NT2/D1 (cell line): ENCODE results near the gene FBXW7.

Source experiments
- DNase-seq: peaks from one replicate; pipeline ENCODE4 v3.0.0-alpha.2; 2011; ENCODE audit warnings: low read depth, low spot score
- H3K27me3 ChIP-seq: 2 replicates; pipeline ENCODE4 v1.6.0; 2011; ENCODE audit warnings: mild to moderate bottlenecking; ENCODE audit not compliant: insufficient read length, insufficient read depth
- H3K36me3 ChIP-seq: 2 replicates; pipeline ENCODE4 v1.6.1; 2011; ENCODE audit warnings: mild to moderate bottlenecking, low read length, mixed read lengths; ENCODE audit not compliant: insufficient read depth, insufficient read length
- H3K4me1 ChIP-seq: 2 replicates; pipeline ENCODE4 v1.5.1; 2011; ENCODE audit not compliant: insufficient read depth, insufficient read length
- H3K4me3 ChIP-seq: 2 replicates; pipeline ENCODE4 v1.5.1; 2011; ENCODE audit warnings: low read depth; ENCODE audit not compliant: insufficient read length
- H3K9ac ChIP-seq: 2 replicates; pipeline ENCODE4 v1.6.0; 2011; ENCODE audit warnings: low read depth; ENCODE audit not compliant: insufficient read length
- H3K9me3 ChIP-seq: 2 replicates; pipeline ENCODE4 v1.5.1; 2011; ENCODE audit warnings: mild to moderate bottlenecking, low read length; ENCODE audit not compliant: insufficient read depth
- SUZ12 ChIP-seq: IDR thresholded peaks from 2 replicates; pipeline ENCODE4 v1.6.1; 2011; ENCODE audit not compliant: insufficient read length, insufficient read depth; ENCODE audit errors: extremely low read depth
- YY1 ChIP-seq: IDR thresholded peaks from 2 replicates; pipeline ENCODE4 v1.6.1; 2011; ENCODE audit not compliant: insufficient read length, insufficient read depth
- ZNF274 ChIP-seq: IDR thresholded peaks from 2 replicates; pipeline ENCODE4 v1.6.1; 2011; ENCODE audit warnings: mild to moderate bottlenecking, low read depth, low read length

Gene FBXW7

DNA sequence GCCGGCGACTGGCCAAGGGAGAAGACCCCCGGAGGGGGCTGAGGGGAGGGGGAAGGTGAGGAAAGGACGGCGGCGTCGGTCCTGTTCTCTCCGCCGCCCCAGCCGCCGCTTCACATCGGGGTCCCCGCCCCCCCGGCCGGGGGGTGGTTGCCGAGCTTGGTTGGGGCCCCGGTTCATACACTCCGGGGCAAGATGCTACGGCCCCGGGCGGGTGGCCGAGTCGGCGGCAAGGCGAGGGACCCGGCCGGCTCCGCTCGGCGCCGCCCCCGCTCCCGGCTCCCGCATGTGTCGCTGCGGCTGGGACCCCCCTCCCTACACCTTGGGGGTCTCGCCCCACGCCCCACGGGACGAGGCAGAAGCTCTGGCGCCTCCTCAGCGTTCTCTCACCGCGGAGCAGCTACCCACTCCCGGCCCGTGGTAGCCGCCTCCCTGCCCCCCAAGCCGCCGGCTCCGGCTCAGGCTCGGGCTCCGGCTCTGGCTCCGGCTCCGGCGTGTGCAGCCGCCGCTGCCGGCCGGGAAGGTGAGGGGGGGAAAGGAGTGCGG, 461 bp downstream of the FBXW7 start:
- TF ChIP-seq ZNF274 (no peak), SUZ12 (no peak), YY1 (no peak)
- H3K36me3 ChIP-seq, result peaks cover 23% of the 10 kb centered on the region
- DNase-seq, result no peak
- H3K4me3 ChIP-seq, result peak overlapping the region; percentile 96
- H3K9me3 ChIP-seq, result peaks cover 9% of the 10 kb centered on the region; the same call in 1 of the 2 replicates
- peak overlapping the region; percentile 85 for H3K9ac ChIP-seq
- H3K27me3 ChIP-seq, result no peaks in the 10 kb centered on the region
- H3K4me1 ChIP-seq, result no peaks in the 10 kb centered on the region

DNA sequence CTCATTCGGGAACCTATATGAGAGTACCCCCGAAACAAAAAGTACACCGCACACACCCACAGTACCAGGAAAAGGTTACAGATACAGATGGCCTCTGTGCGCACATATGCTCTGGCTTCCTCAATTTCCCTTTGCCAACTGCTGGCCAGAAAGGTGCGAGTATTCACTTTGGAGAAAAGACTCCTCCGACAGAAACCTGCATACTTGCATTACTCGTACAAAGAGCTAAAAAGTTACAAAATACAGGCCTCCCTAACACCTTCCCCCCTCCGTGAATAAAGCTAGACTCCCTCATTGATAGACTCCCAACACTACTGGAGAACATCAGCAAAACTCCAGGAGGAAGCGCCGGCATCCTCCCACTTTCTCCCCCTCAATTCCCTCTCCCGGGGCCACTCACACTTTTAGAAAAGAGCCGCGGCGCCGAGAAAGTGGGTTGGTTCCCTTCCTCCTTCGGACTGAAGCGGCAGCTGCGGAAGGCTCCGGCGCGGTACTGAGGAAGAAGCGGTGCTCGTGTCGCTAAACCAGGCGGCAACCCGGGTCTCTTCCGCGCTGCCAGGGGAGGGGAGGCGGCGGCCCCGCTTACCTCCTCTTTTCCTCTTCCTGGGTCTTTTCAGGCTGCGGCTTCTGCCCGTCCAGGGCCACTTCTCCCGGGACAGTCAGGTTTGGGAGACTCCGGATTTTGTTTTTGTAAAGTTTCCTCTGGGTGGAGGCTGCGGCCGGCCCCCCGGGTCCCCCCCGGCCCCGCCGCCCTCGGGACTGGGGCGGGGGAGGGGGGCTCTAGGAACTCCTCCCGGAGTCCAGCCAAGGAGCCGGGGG, 1.1 kb downstream of the FBXW7 start:
- TF ChIP-seq ZNF274 (no peak), SUZ12 (no peak), YY1 (no peak)
- H3K4me3 ChIP-seq, result peak overlapping the region; percentile 96
- peaks cover 18% of the 10 kb centered on the region for H3K36me3 ChIP-seq
- peaks cover 4% of the 10 kb centered on the region; the same call in 1 of the 2 replicates for H3K9me3 ChIP-seq
- no peaks in the 10 kb centered on the region for H3K27me3 ChIP-seq
- DNase-seq, result no peak
- peak overlapping the region; percentile 85 for H3K9ac ChIP-seq
- H3K4me1 ChIP-seq, result no peaks in the 10 kb centered on the region

DNA sequence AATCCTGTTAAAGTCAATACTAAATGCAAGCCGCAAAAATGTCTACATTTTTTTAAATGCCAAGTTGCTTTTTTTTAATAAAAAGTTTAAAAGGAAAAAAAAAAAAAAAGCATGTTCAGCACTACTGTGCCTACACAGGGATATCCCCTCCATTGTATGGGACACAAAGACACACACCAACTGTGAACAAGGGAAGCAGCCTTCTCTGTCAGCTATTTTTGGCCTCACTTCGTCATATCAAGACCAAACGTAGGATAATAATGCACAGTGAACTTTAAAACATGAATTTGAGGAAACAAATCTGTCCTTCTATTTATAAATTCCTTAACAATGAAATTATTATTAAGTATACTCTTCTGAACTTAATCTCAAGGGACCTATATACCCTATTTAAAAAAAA, 4.4 kb downstream of the FBXW7 start:
- TF ChIP-seq ZNF274 (no peak), SUZ12 (no peak), YY1 (no peak)
- H3K9ac ChIP-seq, result no peak overlapping the region
- H3K36me3 ChIP-seq, result no peaks in the 10 kb centered on the region
- DNase-seq, result no peak
- no peak overlapping the region for H3K4me3 ChIP-seq
- H3K27me3 ChIP-seq, result no peaks in the 10 kb centered on the region
- no peaks in the 10 kb centered on the region for H3K4me1 ChIP-seq
- no peaks in the 10 kb centered on the region for H3K9me3 ChIP-seq

GRCh38 chr4:152530600-152530999, 5.3 kb downstream of the FBXW7 start:
- H3K36me3 ChIP-seq, result no peaks in the 10 kb centered on the region
- H3K4me3 ChIP-seq, result no peak overlapping the region
- H3K27me3 ChIP-seq, result no peaks in the 10 kb centered on the region
- H3K9ac ChIP-seq, result no peak overlapping the region
- no peaks in the 10 kb centered on the region for H3K4me1 ChIP-seq
- H3K9me3 ChIP-seq, result no peaks in the 10 kb centered on the region
- DNase-seq, result no peak
- no peak for TF ChIP-seq ZNF274
- no peak for TF ChIP-seq SUZ12
- no peak for TF ChIP-seq YY1

DNA sequence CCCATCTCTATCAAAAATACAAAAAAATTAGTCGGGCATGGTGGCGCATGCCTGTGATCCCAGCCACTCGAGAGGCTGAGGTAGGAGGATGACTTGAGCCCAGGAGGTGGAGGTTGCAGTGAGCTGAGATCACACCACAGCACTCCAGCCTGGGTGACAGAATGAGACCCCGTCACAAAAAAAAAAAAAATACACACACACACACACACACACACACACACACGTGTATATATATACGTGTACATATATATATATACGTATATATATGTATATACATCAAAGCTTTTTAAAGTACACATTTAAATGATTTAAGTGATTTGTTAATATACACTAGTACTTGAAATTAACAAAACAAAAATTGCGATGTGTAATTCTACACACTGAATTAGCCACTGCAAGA, 6.0 kb downstream of the FBXW7 start:
- Histone ChIP-seq H3K4me1 (no peaks in the 10 kb centered on the region), H3K9ac (no peak overlapping the region), H3K36me3 (no peaks in the 10 kb centered on the region), H3K27me3 (no peaks in the 10 kb centered on the region), H3K4me3 (no peak overlapping the region), H3K9me3 (no peaks in the 10 kb centered on the region)
- no peak for DNase-seq
- TF ChIP-seq SUZ12, result no peak
- TF ChIP-seq YY1, result no peak
- TF ChIP-seq ZNF274, result no peak

DNA sequence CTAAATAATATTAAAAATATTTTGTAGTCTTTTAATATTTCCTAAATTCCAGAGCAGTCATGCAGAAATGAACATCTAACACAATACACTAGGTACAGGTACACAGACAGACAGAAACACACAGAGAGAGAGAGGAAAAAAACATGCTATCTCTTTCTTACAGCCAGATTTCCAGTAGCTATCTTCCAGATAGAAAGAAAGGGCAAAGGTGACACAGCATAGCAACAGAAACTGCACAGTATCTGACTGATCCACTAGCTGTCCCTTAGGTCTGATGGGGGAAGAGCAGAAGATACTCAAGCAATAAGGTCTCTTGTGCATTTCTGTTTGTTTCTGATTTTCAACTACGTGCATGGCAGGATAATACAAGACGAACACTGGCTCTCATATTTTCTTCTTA, 7.8 kb downstream of the FBXW7 start:
- H3K9ac ChIP-seq, result no peak overlapping the region
- H3K4me3 ChIP-seq, result no peak overlapping the region

GRCh38 chr4:152525878-152526277, 10.0 kb downstream of the FBXW7 start:
- TF ChIP-seq ZNF274, result no peak
- no peak for TF ChIP-seq YY1
- TF ChIP-seq SUZ12, result no peak
- H3K36me3 ChIP-seq, result no peaks in the 10 kb centered on the region
- no peak overlapping the region for H3K9ac ChIP-seq
- no peaks in the 10 kb centered on the region for H3K27me3 ChIP-seq
- H3K4me1 ChIP-seq, result no peaks in the 10 kb centered on the region
- no peak for DNase-seq
- no peaks in the 10 kb centered on the region for H3K9me3 ChIP-seq
- H3K4me3 ChIP-seq, result no peak overlapping the region

More for the DNA sequence above, 7.8 kb downstream of the FBXW7 start:
- TF ChIP-seq YY1, result no peak
- no peak for TF ChIP-seq ZNF274
- TF ChIP-seq SUZ12, result no peak
- no peaks in the 10 kb centered on the region for H3K9me3 ChIP-seq
- H3K36me3 ChIP-seq, result no peaks in the 10 kb centered on the region
- no peak for DNase-seq
- no peaks in the 10 kb centered on the region for H3K27me3 ChIP-seq
- no peaks in the 10 kb centered on the region for H3K4me1 ChIP-seq

- H3K36me3 ChIP-seq, result no peaks in the 10 kb centered on the region
- no peaks in the 10 kb centered on the region for H3K9me3 ChIP-seq
- H3K9ac ChIP-seq, result no peak overlapping the region
- no peaks in the 10 kb centered on the region for H3K27me3 ChIP-seq
- no peak for DNase-seq
- H3K4me3 ChIP-seq, result no peak overlapping the region
- TF ChIP-seq YY1, result no peak
- no peak for TF ChIP-seq SUZ12
- no peak for TF ChIP-seq ZNF274
- no peaks in the 10 kb centered on the region for H3K4me1 ChIP-seq
Observed at GRCh38 chr4:152524427-152524826, 11.5 kb downstream of the FBXW7 start.
